ENCODE data around the gene JAML. TPM values are rescaled to one million over a fixed set of nuclear protein-coding genes. Genes with fewer than 3 reads are reported as not detected.
A peak's percentile ranks its signal among the peaks of the same experiment; 100 is the strongest.

JAML gene
- total RNA-seq, 6 donors from 2014 or later = 33.0 to 105 (median 49.5) TPM

- 67 to 75% methylated on average over 11 of the region's 11 CpGs for WGBS, 2 donors
- no peak for TF ChIP-seq EP300 (IDR thresholded peaks at IDR 0.05)
- TF ChIP-seq CTCF (IDR thresholded peaks at IDR 0.05) = no peak
- no peak for TF ChIP-seq POLR2A (IDR thresholded peaks at IDR 0.05)
- TF ChIP-seq POLR2AphosphoS5 (IDR thresholded peaks at IDR 0.05) = no peak
- no peaks in the 10 kb centered on the region for H3K9me3 ChIP-seq
- H3K4me3 ChIP-seq = no peak overlapping the region
- DNase-seq (no peak), ATAC-seq (ENCODE audit: low FRiP score in 2 of 2) (no peak)
- H3K27ac ChIP-seq = peak overlapping the region in 2 of 4 donors; percentile 28 to 71
- no peaks in the 10 kb centered on the region for H3K36me3 ChIP-seq
- no peaks in the 10 kb centered on the region for H3K27me3 ChIP-seq
- peaks cover 4 to 55% (median 27%) of the 10 kb centered on the region in 4 donors for H3K4me1 ChIP-seq
Measured at GRCh38 chr11:118216621-118217481, 8.0 kb downstream of the JAML start.

GRCh38 chr11:118215765-118216164 lies 9.0 kb downstream of the JAML start:
- Histone ChIP-seq H3K4me3 (no peak overlapping the region), H3K36me3 (no peaks in the 10 kb centered on the region), H3K27me3 (no peaks in the 10 kb centered on the region), H3K9me3 (no peaks in the 10 kb centered on the region), H3K27ac (peak overlapping the region in 3 of 4 donors; percentile 28 to 71 (median 49)), H3K4me1 (peaks cover 9 to 65% (median 30%) of the 10 kb centered on the region in 4 donors)
- ATAC-seq (ENCODE audit: low FRiP score in 2 of 2) = no peak
- WGBS, 2 donors = 88 to 92% methylated on average over 7 of the region's 7 CpGs
- TF ChIP-seq CTCF (IDR thresholded peaks at IDR 0.05) = no peak
- no peak for TF ChIP-seq POLR2A (IDR thresholded peaks at IDR 0.05)
- no peak for TF ChIP-seq POLR2AphosphoS5 (IDR thresholded peaks at IDR 0.05)
- no peak for TF ChIP-seq EP300 (IDR thresholded peaks at IDR 0.05)
- no peak for DNase-seq

GRCh38 chr11:118215262-118215661 lies 9.5 kb downstream of the JAML start:
- Histone ChIP-seq H3K27ac (peak overlapping the region in 3 of 4 donors; percentile 28 to 71 (median 49)), H3K9me3 (no peaks in the 10 kb centered on the region), H3K4me3 (no peak overlapping the region), H3K36me3 (no peaks in the 10 kb centered on the region), H3K27me3 (no peaks in the 10 kb centered on the region), H3K4me1 (peaks cover 9 to 63% (median 30%) of the 10 kb centered on the region in 4 donors)
- DNase-seq = peak in 1 of 2 donors; percentile 54
- TF ChIP-seq POLR2A (IDR thresholded peaks at IDR 0.05) = no peak
- TF ChIP-seq POLR2AphosphoS5 (IDR thresholded peaks at IDR 0.05) = no peak
- TF ChIP-seq CTCF (IDR thresholded peaks at IDR 0.05) = no peak
- TF ChIP-seq EP300 (IDR thresholded peaks at IDR 0.05) = no peak
- 67 to 70% methylated on average over 3 of the region's 3 CpGs for WGBS, 2 donors
- ATAC-seq (ENCODE audit: low FRiP score in 2 of 2) = no peak

GRCh38 chr11:118214210-118214914 lies 10.4 kb downstream of the JAML start:
- H3K27ac ChIP-seq = peak overlapping the region; percentile 32 to 71 (median 50)
- ATAC-seq (ENCODE audit: low FRiP score in 2 of 2) = peak; percentile 54 to 75
- H3K27me3 ChIP-seq = no peaks in the 10 kb centered on the region
- no peaks in the 10 kb centered on the region for H3K9me3 ChIP-seq
- peak in 1 of 2 donors; percentile 74 for DNase-seq
- H3K4me3 ChIP-seq = no peak overlapping the region
- 52 to 60% methylated on average over 6 of the region's 6 CpGs for WGBS, 2 donors
- TF ChIP-seq POLR2A (IDR thresholded peaks at IDR 0.05) (no peak), EP300 (IDR thresholded peaks at IDR 0.05) (no peak), CTCF (IDR thresholded peaks at IDR 0.05) (no peak), POLR2AphosphoS5 (IDR thresholded peaks at IDR 0.05) (no peak)
- peaks cover 9 to 63% (median 29%) of the 10 kb centered on the region in 4 donors for H3K4me1 ChIP-seq
- H3K36me3 ChIP-seq = no peaks in the 10 kb centered on the region
